GM10248 (cell line): Measurements from ENCODE around the gene RBM44.

Source experiments
- CTCF ChIA-PET: fragments of 300-600 bp; sonication (Branson Sonifier 250); formaldehyde crosslinking; extraction: SDS; loops from one replicate; lab custom pipeline; 2021; ENCODE audit warnings: antibody characterized with exemption; lab: Yijun Ruan, JAX
- POLR2A ChIA-PET: fragments of 350-650 bp; sonication (Branson Sonifier 250); formaldehyde crosslinking; extraction: SDS; loops from one replicate; lab custom pipeline; 2020; ENCODE audit warnings: antibody characterized with exemption; lab: Yijun Ruan, JAX
- DNase-seq: peaks from one replicate; pipeline ENCODE4 v3.0.0; 2012; ENCODE audit errors: extremely low spot score
- TF ChIP-seq, protein P1 (sequence below): IDR thresholded peaks from 2 replicates; pipeline ENCODE4 v1.5.1; 2012; ENCODE audit warnings: mild to moderate bottlenecking, low read depth; ENCODE audit errors: extremely low read depth, missing control alignments, control extremely low read depth

RBM44 gene

GRCh38 chr2:237876951-237877491, 78.4 kb downstream of the RBM44 start:
- POLR2A ChIA-PET, result no interaction called here
- TF ChIP-seq, protein P1, sequence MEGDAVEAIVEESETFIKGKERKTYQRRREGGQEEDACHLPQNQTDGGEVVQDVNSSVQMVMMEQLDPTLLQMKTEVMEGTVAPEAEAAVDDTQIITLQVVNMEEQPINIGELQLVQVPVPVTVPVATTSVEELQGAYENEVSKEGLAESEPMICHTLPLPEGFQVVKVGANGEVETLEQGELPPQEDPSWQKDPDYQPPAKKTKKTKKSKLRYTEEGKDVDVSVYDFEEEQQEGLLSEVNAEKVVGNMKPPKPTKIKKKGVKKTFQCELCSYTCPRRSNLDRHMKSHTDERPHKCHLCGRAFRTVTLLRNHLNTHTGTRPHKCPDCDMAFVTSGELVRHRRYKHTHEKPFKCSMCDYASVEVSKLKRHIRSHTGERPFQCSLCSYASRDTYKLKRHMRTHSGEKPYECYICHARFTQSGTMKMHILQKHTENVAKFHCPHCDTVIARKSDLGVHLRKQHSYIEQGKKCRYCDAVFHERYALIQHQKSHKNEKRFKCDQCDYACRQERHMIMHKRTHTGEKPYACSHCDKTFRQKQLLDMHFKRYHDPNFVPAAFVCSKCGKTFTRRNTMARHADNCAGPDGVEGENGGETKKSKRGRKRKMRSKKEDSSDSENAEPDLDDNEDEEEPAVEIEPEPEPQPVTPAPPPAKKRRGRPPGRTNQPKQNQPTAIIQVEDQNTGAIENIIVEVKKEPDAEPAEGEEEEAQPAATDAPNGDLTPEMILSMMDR, result no peak
- CTCF ChIA-PET, result no interaction called here

DNA sequence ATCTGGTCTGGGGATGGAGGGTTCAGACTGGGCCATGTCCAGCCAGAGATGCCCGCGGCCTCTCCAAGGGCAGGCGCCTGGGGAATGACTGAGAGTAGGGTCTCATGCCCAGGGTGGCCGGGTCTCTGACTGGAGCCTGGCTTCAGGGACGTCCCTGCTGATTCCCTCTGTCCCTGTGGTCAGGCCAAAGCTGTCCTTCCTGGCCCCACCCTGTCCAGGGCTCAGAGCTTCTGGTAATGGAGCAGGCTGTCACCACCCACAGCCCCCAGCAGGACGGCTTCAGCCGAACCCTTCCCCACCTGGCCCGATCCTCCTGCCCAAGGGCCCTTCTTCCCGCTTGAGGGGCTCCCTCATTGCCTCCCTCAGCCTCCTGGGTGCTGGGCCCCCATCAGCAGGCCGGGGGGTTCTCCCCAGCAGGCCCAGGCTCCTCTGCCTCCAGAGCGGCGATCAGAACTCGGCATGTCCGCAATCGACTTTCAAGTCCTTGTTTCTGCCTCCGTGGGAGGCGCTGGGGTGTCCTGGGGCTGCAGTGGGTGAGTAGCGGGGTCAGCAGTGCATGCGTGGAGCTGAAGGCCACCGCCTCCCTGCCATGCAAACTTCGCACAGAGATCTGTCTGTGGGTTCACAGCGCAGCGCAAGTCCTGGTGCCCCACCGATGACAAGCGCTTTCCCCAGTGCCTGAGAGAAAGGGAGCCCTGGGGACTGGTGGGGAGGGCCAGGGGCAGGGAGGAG, 79.2 kb downstream of the RBM44 start:
- CTCF ChIA-PET, result no interaction called here
- TF ChIP-seq, protein P1, result no peak
- POLR2A ChIA-PET, result no interaction called here
- DNase-seq, result no peak

More at GRCh38 chr2:237876951-237877491, 78.4 kb downstream of the RBM44 start:
- DNase-seq, result no peak

- TF ChIP-seq, protein P1, result no peak
- ChIA-PET POLR2A (no interaction called here), CTCF (no interaction called here)
- DNase-seq, result no peak
These were observed 79.9 kb downstream of the RBM44 start for GRCh38 chr2:237878321-237879057.

DNA sequence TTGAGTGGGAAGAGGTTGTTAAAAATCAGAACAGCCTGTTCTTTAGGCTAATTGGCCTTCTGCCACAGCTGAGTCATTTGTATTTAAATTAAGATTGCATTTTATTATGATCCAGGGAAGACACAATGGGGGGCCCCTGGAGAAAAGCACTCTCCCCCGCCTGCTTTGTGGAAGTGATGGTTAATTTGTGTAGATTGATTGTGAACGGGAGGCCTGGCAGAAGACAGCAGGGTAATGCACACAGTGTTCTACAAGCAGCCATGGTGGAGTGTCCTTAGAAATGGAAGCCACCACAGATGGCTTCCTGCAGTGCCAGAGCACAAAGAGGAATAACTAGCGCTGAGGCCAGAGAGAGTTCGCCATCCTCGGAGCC, 80.5 kb downstream of the RBM44 start:
- ChIA-PET POLR2A (no interaction called here), CTCF (no interaction called here)
- TF ChIP-seq, protein P1, result no peak
- no peak for DNase-seq

GRCh38 chr2:237879991-237880560, 81.5 kb downstream of the RBM44 start:
- CTCF ChIA-PET, result no interaction called here
- TF ChIP-seq, protein P1, result no peak
- POLR2A ChIA-PET, result no interaction called here
- no peak for DNase-seq
